Measurements from ENCODE around the gene KIFC3.
"Not testable (repeated sequence)": the region's sequence is repeated elsewhere in the genome, so short reads cannot be mapped to it uniquely, and the experiment has no call there.

DNA sequence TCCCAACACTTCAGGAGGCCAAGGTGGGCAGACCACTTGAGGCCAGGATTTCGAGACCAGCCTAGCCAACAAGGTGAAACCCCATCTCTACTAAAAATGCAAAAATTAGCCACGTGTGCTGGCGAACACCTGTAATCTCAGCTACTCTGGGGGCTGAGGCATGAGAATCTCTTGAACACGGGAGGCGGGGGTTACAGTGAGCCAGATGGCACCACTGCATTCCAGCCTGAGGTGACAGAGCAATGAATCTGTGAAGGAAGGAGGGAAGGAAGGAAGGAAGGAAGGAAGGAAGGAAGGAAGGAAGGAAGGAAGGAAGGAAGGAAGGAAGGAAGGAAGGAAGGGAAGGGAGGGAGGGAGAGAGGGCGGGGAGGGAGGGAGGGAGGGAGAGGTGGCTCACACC is 44.6 kb upstream of the KIFC3 start:
- TF ChIP-seq, protein P1, sequence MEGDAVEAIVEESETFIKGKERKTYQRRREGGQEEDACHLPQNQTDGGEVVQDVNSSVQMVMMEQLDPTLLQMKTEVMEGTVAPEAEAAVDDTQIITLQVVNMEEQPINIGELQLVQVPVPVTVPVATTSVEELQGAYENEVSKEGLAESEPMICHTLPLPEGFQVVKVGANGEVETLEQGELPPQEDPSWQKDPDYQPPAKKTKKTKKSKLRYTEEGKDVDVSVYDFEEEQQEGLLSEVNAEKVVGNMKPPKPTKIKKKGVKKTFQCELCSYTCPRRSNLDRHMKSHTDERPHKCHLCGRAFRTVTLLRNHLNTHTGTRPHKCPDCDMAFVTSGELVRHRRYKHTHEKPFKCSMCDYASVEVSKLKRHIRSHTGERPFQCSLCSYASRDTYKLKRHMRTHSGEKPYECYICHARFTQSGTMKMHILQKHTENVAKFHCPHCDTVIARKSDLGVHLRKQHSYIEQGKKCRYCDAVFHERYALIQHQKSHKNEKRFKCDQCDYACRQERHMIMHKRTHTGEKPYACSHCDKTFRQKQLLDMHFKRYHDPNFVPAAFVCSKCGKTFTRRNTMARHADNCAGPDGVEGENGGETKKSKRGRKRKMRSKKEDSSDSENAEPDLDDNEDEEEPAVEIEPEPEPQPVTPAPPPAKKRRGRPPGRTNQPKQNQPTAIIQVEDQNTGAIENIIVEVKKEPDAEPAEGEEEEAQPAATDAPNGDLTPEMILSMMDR (IDR thresholded peaks at IDR 0.05): not testable (repeated sequence)
- TF ChIP-seq POLR2A (IDR thresholded peaks at IDR 0.05): not testable (repeated sequence)

Data from uterus (tissue), 2 donors.